NCI-H1930 (cell line): ENCODE data around the gene METTL21A.
"Not testable (repeated sequence)": the region's sequence is repeated elsewhere in the genome, so short reads cannot be mapped to it uniquely, and the experiment has no call there.

Source experiments
- DNase-seq, 2 experiments: peaks; one replicate each; lab custom pipeline; 2025; lab: John Stamatoyannopoulos, UW

Gene METTL21A

DNA sequence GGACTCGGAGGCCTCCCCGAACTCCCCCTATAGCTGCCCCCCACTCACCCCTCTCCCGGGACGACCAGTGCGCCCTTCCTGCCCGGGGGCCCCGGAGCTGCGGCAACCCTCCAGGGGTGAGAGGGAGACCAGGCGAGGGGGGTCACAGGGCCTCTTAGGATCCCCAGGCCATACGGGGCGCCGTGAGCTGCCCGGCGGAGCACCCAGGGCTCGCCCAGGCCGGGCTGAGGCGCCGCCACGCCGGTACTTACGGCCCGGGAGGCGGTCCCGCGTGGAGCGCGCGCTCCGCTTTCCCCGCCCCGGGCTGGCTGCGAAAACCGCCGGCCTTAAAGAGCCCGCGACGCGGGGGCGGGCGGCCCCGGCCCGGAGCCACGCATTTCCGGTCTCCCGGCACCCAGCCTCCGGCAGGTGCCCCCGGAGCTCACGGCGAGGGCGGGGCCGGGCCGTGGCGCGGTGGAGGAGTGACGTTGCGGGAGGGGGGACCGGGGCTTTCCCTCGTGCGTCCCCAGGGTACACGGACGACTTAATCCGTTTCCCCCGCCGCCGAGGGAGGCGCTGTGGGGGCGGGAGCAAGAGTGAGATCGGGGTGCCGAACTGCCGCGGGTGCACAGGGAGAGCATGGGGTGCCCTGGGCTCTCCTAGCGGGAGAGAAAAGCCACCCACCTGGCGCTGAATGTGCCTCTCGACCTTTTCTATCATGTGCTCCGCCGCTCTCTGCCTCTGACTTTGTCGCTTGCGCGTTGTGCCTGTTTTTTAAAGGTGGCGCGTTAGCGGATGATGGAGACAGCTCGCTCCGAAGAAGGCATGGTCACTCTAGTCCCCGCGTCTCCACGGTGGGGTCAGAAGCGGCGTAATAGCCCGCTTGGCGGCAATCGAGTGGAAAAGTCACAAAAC, at the start of gene METTL21A:
Gene METTL21A, minus strand, starts transcription at position 381 of the 894 bp plus-strand sequence. CDS start 1,019 bp downstream, outside the sequence.
- peak; percentile 85 to 91 for DNase-seq

- no peak for DNase-seq
Measured at GRCh38 chr2:207674826-207675225, 49.6 kb upstream of the METTL21A start.

DNA sequence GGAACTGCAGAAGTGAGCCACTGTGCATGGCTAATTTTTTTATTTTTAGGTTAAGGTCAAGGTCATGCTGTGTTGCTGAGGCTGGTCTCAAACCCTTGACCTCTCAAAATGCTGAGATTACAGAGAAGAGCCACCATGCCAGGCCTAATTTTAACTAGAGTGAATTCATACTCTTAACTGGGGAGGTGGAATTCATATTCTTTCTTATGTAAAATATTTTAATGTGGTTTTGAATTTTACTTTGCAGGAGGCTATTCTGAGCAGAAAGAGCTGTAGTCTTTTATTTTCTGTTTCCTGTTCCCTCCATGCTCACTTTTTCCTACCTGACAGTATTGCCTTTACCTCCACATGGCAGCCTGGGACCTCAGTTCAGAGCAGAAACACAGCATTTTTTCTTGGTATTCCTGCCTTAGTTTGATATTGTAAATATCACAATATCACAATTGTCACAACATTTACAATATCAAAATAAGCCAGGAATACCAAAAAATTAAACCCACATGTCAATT, 49.1 kb upstream of the METTL21A start:
- DNase-seq: no peak

DNA sequence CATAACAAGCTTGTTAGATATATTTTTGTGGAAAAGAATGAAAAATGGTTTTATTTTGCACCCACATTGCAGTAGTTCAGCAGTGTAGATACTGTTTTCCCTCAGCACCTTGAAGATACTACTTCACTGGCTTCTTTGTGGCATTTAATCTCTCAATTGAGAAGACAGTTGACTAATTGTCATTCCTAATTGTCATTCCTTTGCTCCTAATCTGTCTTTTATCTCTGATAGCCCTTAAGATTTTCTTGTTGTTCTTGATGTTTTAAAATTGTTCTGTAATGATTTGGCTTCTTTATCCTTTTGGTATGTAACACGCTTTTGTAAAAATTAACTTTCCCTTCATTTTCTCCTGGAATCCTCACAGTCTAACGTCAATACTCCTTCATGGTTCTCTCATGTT, 48.2 kb upstream of the METTL21A start:
- DNase-seq: no peak

- no peak for DNase-seq
Measured at GRCh38 chr2:207670887-207671286, 45.7 kb upstream of the METTL21A start.

GRCh38 chr2:207663870-207664545, 38.8 kb upstream of the METTL21A start:
- no peak for DNase-seq

DNA sequence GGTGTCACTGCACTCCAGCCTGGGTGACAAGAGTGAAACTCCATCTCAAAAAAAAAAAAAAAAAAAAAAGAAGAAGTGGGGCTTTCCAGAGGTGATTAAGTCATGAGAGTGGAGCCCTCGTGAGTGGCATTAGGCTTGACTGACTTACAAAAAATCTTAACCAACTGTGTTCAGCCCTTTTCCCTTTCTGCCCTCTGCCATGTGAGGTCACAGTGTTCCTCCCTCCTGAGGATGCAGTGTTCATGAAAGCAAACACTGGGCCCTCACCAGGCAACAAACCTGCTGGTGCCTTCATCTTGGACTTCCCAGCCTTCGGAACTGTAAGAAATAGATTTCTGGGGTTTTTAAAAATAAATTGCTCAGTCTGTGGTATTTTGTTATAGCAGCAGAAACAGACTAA, 37.0 kb upstream of the METTL21A start:
- DNase-seq: no peak

DNA sequence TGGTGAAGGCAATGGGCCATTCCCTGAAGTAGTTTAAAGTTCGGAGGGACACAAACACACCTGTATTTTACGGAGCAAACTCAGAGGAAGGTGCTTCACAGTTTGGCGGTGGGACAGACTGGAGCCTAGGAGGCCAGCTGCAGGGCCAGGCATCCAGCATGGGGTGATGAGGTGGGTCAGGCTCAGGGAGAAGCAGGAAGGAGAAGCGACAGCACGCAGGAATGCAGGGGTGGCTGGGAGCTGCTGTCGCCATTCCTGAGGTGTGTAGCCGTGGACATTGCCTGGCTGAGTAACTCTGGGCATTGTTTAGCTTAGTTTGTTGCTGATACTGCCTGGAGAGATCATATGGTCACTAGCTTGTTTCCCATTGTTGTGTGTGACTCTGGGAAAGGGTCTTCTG, 35.8 kb upstream of the METTL21A start:
- no peak for DNase-seq

DNA sequence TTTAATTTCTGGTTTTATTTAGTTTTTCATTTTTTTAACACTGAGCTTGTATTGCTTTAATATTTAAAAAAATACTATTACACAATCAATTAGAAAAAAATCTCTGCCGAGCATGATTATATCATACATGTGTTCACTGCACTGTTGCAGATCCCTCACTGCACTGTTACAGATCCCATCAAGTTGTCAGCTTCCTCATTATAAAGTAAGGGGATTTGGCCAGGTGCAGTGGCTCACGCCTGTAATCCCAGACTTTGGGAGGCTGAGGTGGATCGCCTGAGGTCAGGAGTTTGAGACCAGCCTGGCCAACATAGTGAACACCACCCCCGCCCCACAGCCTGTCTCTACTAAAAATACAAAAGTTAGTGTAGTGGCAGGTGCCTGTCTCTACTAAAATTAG, 33.0 kb upstream of the METTL21A start:
- no peak for DNase-seq

GRCh38 chr2:207655000-207655399, 29.8 kb upstream of the METTL21A start:
- DNase-seq: no peak

DNA sequence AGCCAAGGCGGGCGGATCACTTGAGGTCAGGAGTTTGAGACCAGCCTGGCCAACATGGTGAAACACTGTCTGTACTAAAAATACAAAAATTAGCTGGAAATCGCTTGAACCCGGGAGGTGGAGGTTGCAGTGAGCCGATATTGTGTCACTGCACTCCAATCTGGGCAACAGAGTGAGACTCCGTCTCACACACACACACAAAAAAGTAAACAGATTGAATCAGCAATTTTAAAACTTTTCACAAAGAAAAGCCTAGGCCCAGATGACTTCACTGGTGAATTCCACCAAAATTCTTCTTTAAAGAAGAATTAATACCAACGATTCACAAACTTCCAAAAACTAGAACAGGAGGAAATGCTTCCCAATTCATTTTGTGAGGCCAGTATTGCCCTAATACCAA, 21.4 kb upstream of the METTL21A start:
- not testable (repeated sequence) for DNase-seq

DNA sequence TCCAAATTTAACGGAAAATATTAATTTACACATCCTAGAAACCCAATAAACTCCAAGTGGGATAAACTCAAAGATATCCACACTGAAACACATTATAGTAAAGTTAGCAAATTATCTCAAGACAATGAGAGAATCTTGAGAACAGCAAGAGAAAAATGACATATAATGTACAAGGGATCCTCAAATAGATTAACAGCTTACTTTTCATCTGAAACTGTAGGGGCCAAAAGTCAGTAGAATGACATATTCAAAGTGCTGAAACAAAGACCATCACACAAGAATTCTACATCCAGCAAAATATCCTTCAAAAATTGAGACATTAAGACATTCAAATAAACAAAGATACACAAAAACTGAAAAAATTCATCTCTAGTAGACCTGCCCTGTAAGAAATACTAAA, 18.7 kb upstream of the METTL21A start:
- no peak for DNase-seq

- DNase-seq: no peak
Measured at GRCh38 chr2:207640661-207641060, 15.5 kb upstream of the METTL21A start.

DNA sequence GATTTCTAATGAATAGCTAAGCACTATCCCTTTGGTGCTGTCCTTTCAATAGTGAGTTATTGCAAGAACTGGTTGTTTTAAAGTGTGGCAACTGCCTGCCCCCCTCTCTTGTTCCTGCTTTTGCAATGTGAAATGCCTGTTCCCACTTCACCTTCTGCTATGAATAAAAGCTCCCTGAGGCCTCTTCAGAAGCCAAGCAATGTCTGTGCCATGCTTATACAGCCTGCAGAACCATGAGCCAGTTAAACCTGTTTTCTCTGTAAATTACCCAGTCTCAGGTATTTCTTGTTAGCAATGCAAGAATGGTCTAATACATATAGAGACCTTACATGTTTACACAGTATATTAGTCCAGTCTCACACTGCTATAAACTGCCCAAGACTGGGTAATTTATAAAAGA, 15.0 kb upstream of the METTL21A start:
- DNase-seq: no peak

GRCh38 chr2:207639288-207639687, 14.1 kb upstream of the METTL21A start:
- not testable (repeated sequence) for DNase-seq

DNA sequence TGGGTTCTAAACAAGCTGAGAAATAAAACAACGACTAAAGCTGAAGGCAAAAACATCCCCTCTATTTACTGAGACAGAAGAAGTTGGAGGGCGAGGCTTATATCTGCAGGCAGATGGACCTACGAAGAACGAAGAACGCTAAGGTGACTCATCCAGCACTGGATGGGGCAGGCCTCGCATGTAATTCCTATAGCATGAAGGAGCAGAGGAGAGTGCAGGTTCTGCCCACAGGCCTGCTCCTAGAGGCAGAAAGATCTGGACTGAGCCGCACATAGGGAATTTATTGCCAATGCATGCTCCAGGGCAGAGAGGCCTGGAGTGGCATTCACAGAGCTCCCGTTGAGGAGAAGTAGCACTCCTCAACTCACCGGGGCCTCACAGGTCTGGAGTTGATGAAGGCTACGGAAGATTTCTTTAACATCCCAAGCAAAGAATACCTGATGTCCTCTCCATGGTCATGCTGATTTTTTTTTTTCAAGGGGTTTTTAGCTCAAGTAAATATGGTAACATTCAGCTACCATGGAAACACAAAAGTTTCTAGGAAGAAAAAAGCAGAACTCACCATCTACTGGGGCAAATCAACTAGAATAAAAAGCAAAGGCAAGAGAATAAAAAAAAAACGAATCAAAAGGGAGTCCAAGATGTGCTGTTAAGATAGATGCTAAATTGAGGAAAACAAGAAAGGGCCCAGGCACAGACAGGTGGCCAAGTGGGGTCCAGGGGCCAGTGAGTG, 10.4 kb upstream of the METTL21A start:
- no peak for DNase-seq

- DNase-seq: no peak
Measured at GRCh38 chr2:207633686-207634085, 8.5 kb upstream of the METTL21A start.

GRCh38 chr2:207632575-207633493, 7.6 kb upstream of the METTL21A start:
- DNase-seq: no peak

- DNase-seq: no peak
Measured at GRCh38 chr2:207630491-207630890, 5.3 kb upstream of the METTL21A start.

DNA sequence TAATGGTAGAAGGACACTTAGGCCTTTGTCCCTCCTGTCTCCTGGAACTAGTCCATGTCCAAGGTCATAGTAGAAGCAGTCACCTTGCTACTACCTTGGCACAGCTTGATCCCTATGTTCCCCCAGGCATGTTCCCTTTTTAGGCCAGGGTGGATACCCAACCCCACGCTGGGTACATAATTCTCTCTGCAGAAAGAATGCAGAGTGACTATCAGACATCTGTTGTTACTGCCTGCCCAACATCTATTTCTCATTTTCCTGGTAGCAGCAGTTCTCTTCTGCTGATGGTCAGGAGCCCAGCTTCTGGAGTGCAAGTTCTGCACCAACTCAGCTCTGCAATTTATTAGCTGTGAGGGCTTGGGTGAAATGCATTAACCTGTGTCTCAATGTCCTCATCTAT, 4.4 kb upstream of the METTL21A start:
- DNase-seq: no peak
